ENCODE data around the gene KLF18.

DNA sequence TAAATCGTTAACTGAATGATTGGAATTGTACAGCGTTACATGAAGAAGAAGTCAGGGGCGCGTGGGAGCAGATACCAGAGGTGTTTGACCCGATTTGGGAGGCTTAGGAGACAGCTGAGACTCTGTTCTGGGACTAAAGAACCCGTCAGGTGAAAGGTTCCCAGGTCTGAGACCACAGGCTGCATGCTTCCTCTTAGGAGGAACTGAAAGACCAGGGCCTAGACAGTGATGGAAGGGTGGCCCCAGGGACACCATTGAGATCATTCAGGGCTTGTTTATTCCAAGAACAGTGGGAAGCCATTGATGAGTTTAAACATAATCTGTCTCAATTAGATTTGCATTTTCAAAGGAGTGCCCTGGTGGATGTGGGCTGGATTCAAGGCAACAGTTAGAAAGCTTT is 21.9 kb downstream of the KLF18 start:
- no peak for TF ChIP-seq SP1 (IDR thresholded peaks at IDR 0.05)
- TF ChIP-seq CTBP1 (IDR thresholded peaks at IDR 0.05; ENCODE audit: borderline replicate concordance), result no peak
- TF ChIP-seq BHLHE40 (IDR thresholded peaks at IDR 0.05; ENCODE audit: borderline replicate concordance), result no peak
